Right lobe of liver (tissue), 6 donors: ENCODE data around the gene COL2A1. TPM values are rescaled to one million over a fixed set of nuclear protein-coding genes. Genes with fewer than 3 reads are reported as not detected.
A peak's percentile ranks its signal among the peaks of the same experiment; 100 is the strongest.

Source experiments
- ATAC-seq, 4 donors: fragments of 200-7000 bp; cut with Tn5 transposase; one replicate each; pipeline ENCODE4 v1.9.1; 2020; ENCODE audit warnings: mild to moderate bottlenecking in 4 of 4, moderate library complexity in 4 of 4
- DNase-seq, 3 donors: peaks; one replicate each; pipeline ENCODE4 v3.0.0-alpha.2; 2020
- H3K27ac ChIP-seq, 3 donors: fragments of 200-600 bp; one replicate each; pipeline ENCODE4 v1.8.0; 2022
- H3K27me3 ChIP-seq, 2 donors: fragments of 200-600 bp; one replicate each; pipeline ENCODE4 v1.8.0; 2022
- H3K36me3 ChIP-seq, 4 donors: fragments of 200-600 bp; sonication (generic) in 1 of 4; one replicate each; pipeline versions ENCODE4 v1.5.1 to v1.8.0; 2017 to 2022; ENCODE audit warnings: control low read depth in 1 of 4
- H3K4me1 ChIP-seq, 4 donors: fragments of 200-600 bp; sonication (generic) in 1 of 4; one replicate each; pipeline versions ENCODE4 v1.5.1 to v1.8.0; 2017 to 2022; ENCODE audit warnings: control low read depth in 1 of 4
- H3K4me3 ChIP-seq, 3 donors: fragments of 200-600 bp; one replicate each; pipeline ENCODE4 v1.8.0; 2022
- H3K9me3 ChIP-seq, 4 donors: fragments of 200-600 bp; sonication (generic) in 1 of 4; one replicate each; pipeline versions ENCODE4 v1.5.1 to v1.8.0; 2017 to 2022; ENCODE audit warnings: control low read depth in 1 of 4
- CTCF ChIP-seq, 4 donors: fragments of 200-600 bp in 3 of 4; fragments of 450-650 bp in 1 of 4; IDR thresholded peaks; one replicate each; pipeline versions ENCODE4 v1.5.1 to v1.8.0; 2016 to 2022; ENCODE audit warnings: antibody characterized with exemption in 4 of 4, mild to moderate bottlenecking in 2 of 4
- POLR2A ChIP-seq: fragments of 450-650 bp; IDR thresholded peaks from one replicate; pipeline ENCODE4 v1.6.1; 2017; ENCODE audit warnings: antibody characterized with exemption, mild to moderate bottlenecking
- WGBS: methylation state at CpG from one replicate; pipeline ENCODE4 v1.1.6; 2018; ENCODE audit warnings: low coverage, low lambda C conversion rate; ENCODE audit not compliant: insufficient coverage; ENCODE audit errors: missing lambda C conversion rate; 5-methylcytosine and 5-hydroxymethylcytosine counted together
- intact Hi-C, 2 donors: fragments of 100-400 bp; cut with DNase I; formaldehyde crosslinking; loops; one replicate each; pipeline versions ENCODE4 v1.11.2 to v1.14.1; 2022
- total RNA-seq, 6 experiments: library from RNA; depleted of rRNA in 2 of 6; stranded (reverse); fragments of >200 nt in 2 of 6; fragmentation: NEBNext Ultra II Directional in 3 of 6; extraction: Animal tissue kit (Norgen Biotek cat#: 25700) in 3 of 6; gene quantifications; one replicate each; pipeline versions ENCODE4 v1.1.0 to v1.2.4, GENCODE V29; 2016 to 2023
- donor health status: DM: no; HTN: yes; CAD: no.
- donor health status: DM: no; HTN: no; CAD: no.
- donor health status: DM: no; HTN: no; CAD: no.
- donor health status: DM: no; HTN: yes; CAD: no.
- donor health status: DM: no; HTN: yes; CAD: no.

COL2A1 gene
- total RNA-seq, 6 experiments from 2014 or later, result not detected

- H3K27me3 ChIP-seq, result no peaks in the 10 kb centered on the region
- DNase-seq, result no peak
- no peak overlapping the region for H3K27ac ChIP-seq
- H3K36me3 ChIP-seq, result no peaks in the 10 kb centered on the region
- H3K4me1 ChIP-seq, result peaks cover 0 to 5% (median 0%) of the 10 kb centered on the region in 4 donors
- no peak overlapping the region for H3K4me3 ChIP-seq
- intact Hi-C loops, result no loop called here
- TF ChIP-seq CTCF (IDR thresholded peaks at IDR 0.05) (no peak), POLR2A (no peak)
- WGBS, result 70% methylated on average over 8 of the region's 8 CpGs
- H3K9me3 ChIP-seq, result no peaks in the 10 kb centered on the region
- no peak for ATAC-seq
These were observed 7.8 kb upstream of the COL2A1 start for GRCh38 chr12:48012070-48012469.

GRCh38 chr12:48010366-48010970 lies 6.2 kb upstream of the COL2A1 start:
- no peak for DNase-seq
- H3K27me3 ChIP-seq, result no peaks in the 10 kb centered on the region
- H3K4me1 ChIP-seq, result peaks cover 0 to 8% (median 0%) of the 10 kb centered on the region in 4 donors
- TF ChIP-seq POLR2A (no peak), CTCF (IDR thresholded peaks at IDR 0.05) (no peak)
- H3K36me3 ChIP-seq, result no peaks in the 10 kb centered on the region
- intact Hi-C loops, result no loop called here
- ATAC-seq, result peak in 1 of 4 donors; percentile 42
- H3K27ac ChIP-seq, result no peak overlapping the region
- no peak overlapping the region for H3K4me3 ChIP-seq
- H3K9me3 ChIP-seq, result no peaks in the 10 kb centered on the region
- WGBS, result 50% methylated on average over 3 of the region's 7 CpGs

GRCh38 chr12:48009471-48009870 lies 5.2 kb upstream of the COL2A1 start:
- TF ChIP-seq CTCF (IDR thresholded peaks at IDR 0.05), result no peak
- TF ChIP-seq POLR2A, result no peak
- WGBS, result 33% methylated on average over 1 of the region's 1 CpG

DNA sequence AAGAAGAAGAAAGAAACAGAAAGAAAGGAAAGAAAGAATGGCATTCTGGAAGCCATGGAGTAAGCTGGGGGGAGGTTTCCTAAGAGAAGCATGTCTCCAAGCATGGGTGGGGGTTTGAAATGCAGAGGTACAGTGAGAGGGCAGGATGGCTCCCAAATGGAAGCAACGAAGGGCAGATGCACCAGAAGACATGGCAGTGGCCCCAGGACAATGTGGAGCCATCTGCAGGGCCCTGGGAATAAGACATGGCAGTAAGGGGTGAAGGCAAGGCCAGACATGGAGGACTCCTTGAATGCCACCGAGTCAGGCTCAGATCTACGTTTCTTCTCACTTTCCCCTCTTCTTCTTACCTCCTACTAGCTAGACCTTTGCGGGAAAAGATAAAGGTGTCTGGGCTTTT lies 4.7 kb upstream of the COL2A1 start:
- H3K27me3 ChIP-seq, result peaks cover 0 to 11% of the 10 kb centered on the region in 2 donors
- no peak overlapping the region for H3K27ac ChIP-seq
- intact Hi-C loops, result no loop called here
- TF ChIP-seq CTCF (IDR thresholded peaks at IDR 0.05), result no peak
- no peak for TF ChIP-seq POLR2A
- 71% methylated on average over 4 of the region's 4 CpGs for WGBS
- H3K36me3 ChIP-seq, result no peaks in the 10 kb centered on the region
- no peak overlapping the region for H3K4me3 ChIP-seq
- DNase-seq, result no peak
- no peaks in the 10 kb centered on the region for H3K9me3 ChIP-seq
- H3K4me1 ChIP-seq, result peaks cover 0 to 17% (median 0%) of the 10 kb centered on the region in 4 donors
- no peak for ATAC-seq

More at GRCh38 chr12:48009471-48009870, 5.2 kb upstream of the COL2A1 start:
- intact Hi-C loops, result no loop called here
- no peaks in the 10 kb centered on the region for H3K36me3 ChIP-seq
- DNase-seq, result no peak
- no peak overlapping the region for H3K4me3 ChIP-seq
- H3K27ac ChIP-seq, result no peak overlapping the region
- no peaks in the 10 kb centered on the region for H3K9me3 ChIP-seq
- no peak for ATAC-seq
- H3K4me1 ChIP-seq, result peaks cover 0 to 12% (median 0%) of the 10 kb centered on the region in 4 donors
- peaks cover 0 to 6% of the 10 kb centered on the region in 2 donors for H3K27me3 ChIP-seq
